Stimulated activated CD8-positive, alpha-beta memory T cell treated with anti-CD3 and anti-CD28 coated beads, Interleukin-15, amount 100 ng/mL, for 1 hour (primary cell): Measurements from ENCODE around the gene CNOT2.
"Not testable (repeated sequence)": the region's sequence is repeated elsewhere in the genome, so short reads cannot be mapped to it uniquely, and the experiment has no call there.

Experiments
- DNase-seq: peaks from one replicate; pipeline ENCODE4 v3.0.0-alpha.2; 2020; ENCODE audit warnings: low read depth

CNOT2 gene

GRCh38 chr12:70251661-70252060 lies 8.4 kb downstream of the CNOT2 start:
- no peak for DNase-seq

DNA sequence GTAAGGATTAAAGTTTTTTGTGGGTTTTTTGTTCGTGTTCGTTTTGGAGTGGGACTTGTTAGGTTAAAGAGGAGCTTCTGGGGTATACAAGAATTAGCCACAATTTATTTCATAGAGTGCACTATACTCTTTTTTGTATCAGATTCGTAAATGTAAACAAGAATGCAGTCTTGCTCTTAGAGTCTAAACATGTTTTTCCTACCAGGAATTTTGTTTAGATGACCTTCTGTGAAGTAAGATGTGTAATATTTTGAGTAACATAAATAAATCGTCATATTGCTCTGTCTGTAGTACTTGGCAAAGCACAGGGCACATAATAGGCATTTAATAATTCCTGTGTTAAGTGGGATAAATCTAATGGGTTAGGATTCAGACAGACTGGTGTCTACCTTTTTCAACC lies 9.6 kb downstream of the CNOT2 start:
- no peak for DNase-seq

DNA sequence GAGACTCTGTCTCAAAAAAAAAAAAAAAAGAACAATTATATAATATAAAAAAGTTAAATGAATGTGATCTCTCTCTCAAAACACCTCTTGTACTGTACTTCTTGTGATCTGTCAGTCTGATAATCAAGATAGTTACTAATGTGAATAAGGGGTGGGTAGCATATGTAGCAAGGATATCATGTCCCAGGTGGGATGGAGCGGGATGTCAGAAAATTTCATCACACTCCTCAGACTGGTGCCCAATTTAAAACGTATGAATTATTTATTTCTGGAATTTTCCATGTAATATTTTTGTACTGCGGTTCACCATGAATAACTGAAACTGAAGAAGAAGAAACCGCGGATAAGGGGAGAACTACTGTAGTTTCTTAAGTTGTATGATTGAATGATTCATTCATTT lies 11.0 kb downstream of the CNOT2 start:
- DNase-seq = no peak

- DNase-seq = no peak
Observed at GRCh38 chr12:70254846-70255245, 11.6 kb downstream of the CNOT2 start.

- no peak for DNase-seq
Observed at GRCh38 chr12:70255311-70255710, 12.1 kb downstream of the CNOT2 start.

DNA sequence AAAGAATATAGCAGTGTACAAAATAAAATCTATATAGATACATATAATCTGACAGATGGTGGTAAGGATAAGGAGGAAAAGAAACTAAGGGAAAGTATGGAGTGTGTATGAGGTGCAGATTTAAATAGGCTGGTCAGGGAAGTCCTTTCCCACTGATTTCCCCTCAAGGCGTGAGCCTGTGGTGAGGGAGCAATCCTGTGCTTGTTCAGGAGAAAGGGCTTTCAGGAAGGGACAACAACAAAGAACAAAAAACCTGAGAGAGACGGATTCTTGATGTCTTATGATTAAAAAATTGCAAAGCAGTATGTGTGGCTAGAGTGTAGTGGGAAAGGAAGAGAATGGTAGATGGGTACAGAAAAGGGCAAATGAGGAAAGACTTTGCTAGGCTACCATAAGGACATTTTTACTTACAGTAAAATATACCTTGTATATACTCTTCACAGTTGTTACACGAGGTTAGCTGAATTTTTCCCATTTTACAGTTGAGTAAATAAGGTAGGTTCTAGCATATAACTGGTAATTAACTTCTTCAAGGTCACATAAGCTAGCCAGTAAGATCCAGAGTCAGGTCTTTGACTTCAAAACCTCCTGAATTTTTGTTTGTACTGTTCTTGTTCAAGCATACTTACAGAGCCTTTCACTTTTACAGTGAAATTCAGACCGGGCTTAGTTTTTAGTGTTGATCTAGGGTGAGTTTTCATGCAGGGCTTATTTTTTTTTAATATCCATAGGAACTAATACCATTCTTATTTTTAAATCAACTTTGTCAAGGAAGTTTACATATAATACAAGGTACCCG lies 15.6 kb downstream of the CNOT2 start:
- no peak for DNase-seq

GRCh38 chr12:70260646-70261045 lies 17.4 kb downstream of the CNOT2 start:
- no peak for DNase-seq

- DNase-seq = no peak
Observed at GRCh38 chr12:70264067-70264867, 21.0 kb downstream of the CNOT2 start.

GRCh38 chr12:70265132-70265531 lies 21.9 kb downstream of the CNOT2 start:
- no peak for DNase-seq

DNA sequence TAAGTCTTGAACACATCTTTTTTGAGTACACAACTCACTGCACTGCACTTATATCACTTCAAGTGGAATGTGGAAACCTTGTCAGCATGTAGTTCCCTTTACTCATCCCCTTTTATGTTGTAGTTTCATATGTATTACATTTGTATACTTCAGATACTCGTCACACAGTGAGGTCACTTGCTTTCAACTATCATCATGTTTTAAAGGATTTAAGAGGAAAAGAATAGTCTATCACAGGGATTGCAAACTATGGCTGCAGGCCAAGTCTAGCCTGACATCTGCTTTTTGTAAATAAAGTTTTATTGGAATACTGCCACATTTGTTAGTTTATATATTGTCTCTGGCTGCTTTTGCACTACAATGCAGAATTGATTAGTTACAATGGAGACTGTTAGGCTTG lies 24.3 kb downstream of the CNOT2 start:
- no peak for DNase-seq

- DNase-seq = no peak
Observed at GRCh38 chr12:70268972-70269371, 25.7 kb downstream of the CNOT2 start.

DNA sequence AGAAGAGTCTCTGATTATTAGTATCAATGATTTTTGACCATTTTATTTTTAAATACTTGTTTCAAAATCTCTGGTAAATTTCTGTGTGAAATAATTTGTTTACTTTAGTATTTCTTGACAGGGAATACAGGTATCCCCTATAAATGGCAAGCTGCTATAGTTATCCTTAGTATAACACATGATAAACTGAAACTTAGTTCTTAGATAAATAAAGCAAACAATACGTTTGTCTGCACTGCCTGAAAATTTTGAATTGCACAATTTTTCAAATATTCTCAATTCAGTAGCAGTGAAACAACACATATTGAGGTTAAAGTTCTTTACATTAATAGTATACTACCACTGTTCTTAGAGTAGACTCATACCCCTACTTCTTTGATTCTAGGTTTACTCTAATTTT lies 26.9 kb downstream of the CNOT2 start:
- DNase-seq = no peak

GRCh38 chr12:70271025-70271424 lies 27.8 kb downstream of the CNOT2 start:
- DNase-seq = no peak

- DNase-seq = no peak
Observed at GRCh38 chr12:70272510-70272909, 29.3 kb downstream of the CNOT2 start.

DNA sequence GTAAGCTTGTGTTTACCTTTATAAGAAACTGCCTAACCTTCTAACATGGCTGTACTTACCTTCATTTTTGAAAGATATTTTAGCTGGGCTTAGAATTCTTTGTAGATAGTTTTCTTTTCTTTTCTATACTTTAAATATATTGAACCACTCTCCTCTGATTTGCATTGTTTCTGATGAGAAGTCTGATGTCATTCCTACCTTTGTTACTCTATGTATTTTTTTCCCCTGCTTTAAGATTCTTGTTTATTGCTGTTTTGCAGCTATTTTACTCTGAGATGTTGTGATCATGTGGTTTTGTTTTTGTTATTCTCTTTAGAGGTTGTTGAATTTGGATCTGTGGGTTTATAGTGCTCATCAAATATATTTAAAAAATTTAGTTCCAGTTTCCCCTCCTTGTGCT lies 31.8 kb downstream of the CNOT2 start:
- no peak for DNase-seq

DNA sequence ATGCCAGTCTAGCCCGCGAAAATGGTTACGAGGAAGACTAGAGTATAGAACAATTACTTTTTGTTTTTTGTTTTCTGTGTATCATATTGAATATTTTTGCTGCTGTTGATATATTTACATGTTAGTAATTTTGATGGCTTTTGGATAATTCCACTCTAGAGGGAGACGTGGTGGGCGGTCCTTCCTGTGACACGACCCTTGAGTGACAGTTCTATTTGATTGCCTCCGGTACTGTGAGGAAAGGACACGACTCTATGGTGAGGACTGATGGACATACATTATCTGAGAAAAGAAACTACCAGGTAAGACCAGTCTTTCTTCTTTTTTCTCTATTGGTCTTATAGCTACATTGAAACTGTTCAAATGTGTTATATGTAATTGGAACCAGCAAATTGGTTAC lies 34.7 kb downstream of the CNOT2 start:
- no peak for DNase-seq

DNA sequence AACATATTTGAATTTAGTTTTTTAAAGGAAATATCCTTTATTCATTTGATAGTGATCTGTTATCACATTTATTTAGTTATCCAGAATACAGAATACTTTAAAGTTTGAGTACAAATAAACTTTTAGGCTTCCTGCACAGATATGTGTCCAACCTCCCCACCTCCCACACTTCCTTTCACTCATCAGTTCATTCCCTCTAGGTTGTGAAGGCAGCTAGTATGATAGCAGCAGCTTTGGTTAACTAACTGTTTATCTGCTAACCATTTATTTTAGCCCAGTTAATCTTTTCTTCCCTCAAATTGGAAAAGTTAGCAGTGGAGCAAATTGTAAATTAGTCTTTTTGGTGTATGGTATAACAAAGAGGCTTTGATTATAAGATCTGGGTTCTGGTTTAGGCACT lies 35.7 kb downstream of the CNOT2 start:
- DNase-seq = no peak

- DNase-seq = no peak
Observed at GRCh38 chr12:70283232-70283631, 40.0 kb downstream of the CNOT2 start.

DNA sequence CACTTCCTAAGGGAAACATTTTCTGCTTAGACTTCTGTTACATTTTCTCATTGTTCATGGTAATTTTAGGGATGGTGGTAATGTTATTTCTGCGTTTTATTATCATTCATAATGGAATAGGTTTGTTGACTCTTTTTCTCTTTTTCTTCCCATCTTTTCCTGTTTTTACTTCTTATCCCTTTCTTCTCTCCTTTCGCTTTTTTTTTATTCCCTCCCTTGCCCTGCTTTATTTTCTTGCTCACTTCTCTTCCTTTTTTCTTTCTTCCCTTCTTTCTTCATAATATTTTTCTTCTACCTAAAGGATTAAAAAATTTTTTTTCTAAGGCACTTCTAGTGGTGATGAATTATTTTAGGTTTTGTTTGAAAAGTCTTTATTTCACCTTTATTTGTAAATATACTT lies 45.6 kb downstream of the CNOT2 start:
- DNase-seq = no peak

GRCh38 chr12:70290116-70290515 lies 46.9 kb downstream of the CNOT2 start:
- DNase-seq = no peak

DNA sequence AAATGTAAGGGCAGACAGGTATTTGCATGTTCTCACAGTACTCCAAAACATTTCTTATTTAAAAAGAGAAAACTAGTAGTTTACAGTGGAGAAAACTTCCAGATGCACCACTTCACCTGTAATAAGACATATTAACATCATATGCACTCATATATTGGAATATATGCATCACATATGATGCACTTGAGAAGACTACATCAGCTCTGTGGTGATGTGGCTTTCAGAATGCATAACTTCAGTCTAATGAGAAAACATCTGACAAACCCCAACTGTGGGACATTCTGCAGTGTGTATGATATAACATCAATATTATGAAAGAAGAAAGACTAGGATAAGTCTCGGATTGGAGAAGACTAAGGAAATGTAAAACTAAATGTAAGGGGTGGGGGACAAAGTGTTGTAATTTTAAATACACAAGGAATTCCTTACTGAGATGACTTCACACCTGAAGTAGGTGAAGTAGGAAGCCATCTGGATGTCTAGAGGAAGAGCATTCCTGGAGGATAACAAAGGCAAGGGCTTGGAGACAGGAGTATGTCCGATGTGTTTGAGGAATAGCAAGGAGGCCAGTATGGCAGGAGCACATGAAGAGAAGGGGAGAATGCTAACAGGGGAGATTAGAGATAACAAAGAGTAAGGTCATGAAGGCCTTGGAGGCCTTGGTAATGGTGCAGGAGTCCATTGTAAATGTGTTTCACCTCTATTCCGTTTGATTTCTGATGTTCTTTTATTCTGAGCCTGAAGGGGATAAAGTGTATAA lies 49.0 kb downstream of the CNOT2 start:
- no peak for DNase-seq

DNA sequence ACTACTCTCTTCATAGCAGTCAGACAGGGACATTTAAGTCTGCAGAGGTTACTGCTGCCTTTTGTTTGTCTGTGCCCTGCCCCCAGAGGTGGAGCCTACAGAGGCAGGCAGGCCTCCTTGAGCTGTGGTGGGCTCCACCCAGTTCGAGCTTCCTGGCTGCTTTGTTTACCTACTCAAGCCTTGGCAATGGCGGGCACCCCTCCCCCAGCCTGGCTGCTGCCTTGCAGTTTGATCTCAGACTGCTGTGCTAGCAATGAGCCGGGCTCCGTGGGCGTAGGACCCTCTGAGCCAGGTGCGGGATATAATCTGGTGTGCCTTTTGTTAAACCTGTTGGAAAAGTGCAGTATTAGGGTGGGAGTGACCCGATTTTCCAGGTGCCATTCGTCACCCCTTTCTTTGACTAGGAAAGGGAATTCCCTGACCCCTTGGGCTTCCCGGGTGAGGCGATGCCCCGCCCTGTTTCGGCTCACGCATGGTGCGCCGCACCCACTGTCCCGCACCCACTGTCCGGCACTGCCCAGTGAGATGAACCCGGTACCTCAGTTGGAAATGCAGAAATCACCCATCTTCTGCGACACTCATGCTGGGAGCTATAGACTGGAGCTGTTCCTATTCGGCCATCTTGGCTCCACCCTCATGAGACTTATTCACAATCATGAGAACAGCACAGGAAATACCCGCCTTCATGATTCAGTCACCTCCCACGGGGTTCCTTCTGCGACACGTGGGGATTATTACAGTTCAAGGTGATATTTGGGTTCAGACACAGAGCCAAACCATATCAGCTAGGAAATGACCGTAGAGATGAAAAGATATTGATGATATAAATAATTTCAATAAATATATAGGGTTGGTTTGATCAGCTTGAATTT lies 61.7 kb downstream of the CNOT2 start:
- not testable (repeated sequence) for DNase-seq
